Heart left ventricle (tissue), 16 donors: ENCODE measurements around the gene INF2. TPM values are rescaled to one million over a fixed set of nuclear protein-coding genes. Genes with fewer than 3 reads are reported as not detected.
A peak's percentile ranks its signal among the peaks of the same experiment; 100 is the strongest.

Experiments
- ATAC-seq, 4 donors: fragments of 200-7000 bp; cut with Tn5 transposase; one replicate each; pipeline ENCODE4 v1.9.1; 2020 to 2022; ENCODE audit warnings: moderate library complexity in 4 of 4, mild to moderate bottlenecking in 3 of 4, moderate number of reproducible peaks in 1 of 4
- DNase-seq, 5 donors: peaks; one replicate each; pipeline ENCODE4 v3.0.0-alpha.2; 2020
- H3K27ac ChIP-seq, 12 donors: fragments of 200-600 bp; sonication (generic) in 4 of 12; one replicate each; pipeline versions ENCODE4 v1.5.0 to v1.8.0; 2016 to 2022; ENCODE audit warnings: mild to moderate bottlenecking in 2 of 12
- H3K27me3 ChIP-seq, 9 donors: fragments of 200-600 bp; sonication (generic) in 2 of 9; one replicate each; pipeline versions ENCODE4 v1.5.1 to v1.8.0; 2016 to 2022; ENCODE audit warnings: mild to moderate bottlenecking in 3 of 9
- H3K36me3 ChIP-seq, 9 donors: fragments of 200-600 bp; sonication (generic) in 2 of 9; one replicate each; pipeline versions ENCODE4 v1.5.0 to v1.8.0; 2018 to 2022; ENCODE audit warnings: mild to moderate bottlenecking in 2 of 9
- H3K4me1 ChIP-seq, 12 donors: fragments of 200-600 bp; sonication (generic) in 4 of 12; one replicate each; pipeline versions ENCODE4 v1.5.0 to v1.8.0; 2016 to 2022; ENCODE audit warnings: mild to moderate bottlenecking in 3 of 12
- H3K4me3 ChIP-seq, 12 donors: fragments of 200-600 bp; sonication (generic) in 4 of 12; one replicate each; pipeline versions ENCODE4 v1.5.0 to v1.8.0; 2017 to 2022; ENCODE audit warnings: mild to moderate bottlenecking in 9 of 12, moderate library complexity in 4 of 12
- H3K9me3 ChIP-seq, 12 donors: fragments of 200-600 bp; sonication (generic) in 4 of 12; one replicate each; pipeline versions ENCODE4 v1.5.0 to v1.8.0; 2016 to 2022; ENCODE audit warnings: mild to moderate bottlenecking in 1 of 12
- POLR2A ChIP-seq, 2 donors: fragments of 450-650 bp; IDR thresholded peaks; one replicate each; pipeline ENCODE4 v1.6.1; 2017; ENCODE audit warnings: antibody characterized with exemption in 2 of 2, mild to moderate bottlenecking in 2 of 2, moderate library complexity in 2 of 2
- WGBS, 4 donors: extraction: QIAGEN DNeasy Blood & Tissue Kit in 2 of 4; methylation state at CpG; one replicate each; pipeline versions ENCODE4 v1.1.5 to v1.1.7; 2013 to 2018; 5-methylcytosine and 5-hydroxymethylcytosine counted together
- intact Hi-C, 10 donors: fragments of 100-400 bp; cut with DNase I; formaldehyde crosslinking; loops; one replicate each; pipeline versions ENCODE4 v1.11.1 to v1.14.2; 2022
- polyA plus RNA-seq, 2 donors: library from polyadenylated mRNA; stranded (reverse); fragments of 200-250 nt; gene quantifications; one replicate each; pipeline ENCODE4 v1.2.3, GENCODE V29; 2013
- total RNA-seq, 9 donors: library from RNA; depleted of rRNA in 2 of 9; stranded (reverse); fragments of >200 nt in 2 of 9; fragmentation: NEBNext Ultra II Directional in 3 of 9; extraction: Animal tissue kit (Norgen Biotek cat#: 25700) in 3 of 9; gene quantifications; one replicate each; pipeline versions ENCODE4 v1.1.0 to v1.2.4, GENCODE V29; 2016 to 2023
- TF ChIP-seq, protein P1 (sequence below), 12 donors: fragments of 200-600 bp; sonication (generic) in 4 of 12; IDR thresholded peaks; one replicate each; pipeline versions ENCODE4 v1.5.0 to v1.8.0; 2018 to 2022; ENCODE audit warnings: antibody characterized with exemption in 12 of 12, mild to moderate bottlenecking in 5 of 12
- donor health status: ischemic (EF 13 %, LVEDD 7.1; RV severe dilation, severe dysfunction).
- donor health status: healthy with polysubstance abuse.
- donor health status: DM: no; HTN: yes; CAD: no.
- donor health status: DM: no; HTN: no; CAD: no.
- donor health status: ischemic (EF 25% LVEDD 6.9; RV normal size, moderate dysfunction).
- donor health status: ischemic (EF 25% LVEDD 5.7; RV mildly dilated, moderate dysfunction).
- donor health status: healthy.
- donor health status: DM: yes; HTN: yes; CAD: no.
- donor health status: ischemic (EF 35%, LVEDD 5.7; RV mildly dilated, moderate dysfunction).
- donor health status: nonischemic (EF 11% LVEDD 7.7; RV severe dilation, severe dysfunction).
- donor health status: DM: yes; HTN: yes; CAD: no.
- donor health status: PGD.
- donor health status: ischemic (EF 29% LVEDD 5.4; RV normal size, mild dysfunction).
- donor health status: nonischemic (EF 23%, LVEDD 6.1; RV moderate dilation, normal function).

Gene INF2
- total and polyA plus RNA-seq, 11 donors, result 26.0 to 58.9 (median 28.8) TPM

DNA sequence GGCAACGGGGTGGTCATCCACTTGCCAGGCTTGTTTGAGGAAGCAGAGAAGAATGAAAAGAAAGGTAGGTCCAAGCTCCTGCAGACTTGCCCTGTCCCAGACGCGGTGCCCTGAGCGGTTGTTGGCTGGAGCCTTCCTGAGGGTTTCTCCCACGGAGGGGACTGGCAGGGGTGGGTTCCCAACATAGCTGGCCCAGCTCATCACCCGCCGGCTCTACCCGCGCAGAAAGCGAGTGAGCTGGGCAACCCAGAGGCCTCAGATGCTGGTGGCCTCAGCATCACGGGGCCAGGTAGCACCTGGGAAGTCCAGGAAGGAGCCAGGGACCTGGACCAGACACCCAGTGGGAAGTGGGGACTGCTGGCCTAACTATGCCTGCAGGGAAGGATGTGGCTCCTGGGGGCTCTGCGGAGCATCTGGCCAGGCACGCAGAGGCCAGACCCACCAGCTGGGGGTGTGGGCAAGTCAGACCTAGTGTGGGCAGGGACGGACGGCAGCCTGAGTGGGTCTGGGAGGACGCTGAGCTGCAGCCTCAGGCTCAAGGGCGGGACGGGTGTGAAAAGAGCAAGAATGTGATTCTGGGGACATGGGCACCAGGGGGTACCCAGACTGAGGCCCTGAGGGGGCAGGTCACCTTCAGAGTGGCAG is 49.1 kb downstream of the INF2 start:
- ATAC-seq, result no peak
- WGBS, 4 donors, result 90 to 96% (median 92%) methylated on average over 18 of the region's 18 CpGs
- TF ChIP-seq POLR2A (IDR thresholded peaks at IDR 0.05), result no peak
- TF ChIP-seq, protein P1, sequence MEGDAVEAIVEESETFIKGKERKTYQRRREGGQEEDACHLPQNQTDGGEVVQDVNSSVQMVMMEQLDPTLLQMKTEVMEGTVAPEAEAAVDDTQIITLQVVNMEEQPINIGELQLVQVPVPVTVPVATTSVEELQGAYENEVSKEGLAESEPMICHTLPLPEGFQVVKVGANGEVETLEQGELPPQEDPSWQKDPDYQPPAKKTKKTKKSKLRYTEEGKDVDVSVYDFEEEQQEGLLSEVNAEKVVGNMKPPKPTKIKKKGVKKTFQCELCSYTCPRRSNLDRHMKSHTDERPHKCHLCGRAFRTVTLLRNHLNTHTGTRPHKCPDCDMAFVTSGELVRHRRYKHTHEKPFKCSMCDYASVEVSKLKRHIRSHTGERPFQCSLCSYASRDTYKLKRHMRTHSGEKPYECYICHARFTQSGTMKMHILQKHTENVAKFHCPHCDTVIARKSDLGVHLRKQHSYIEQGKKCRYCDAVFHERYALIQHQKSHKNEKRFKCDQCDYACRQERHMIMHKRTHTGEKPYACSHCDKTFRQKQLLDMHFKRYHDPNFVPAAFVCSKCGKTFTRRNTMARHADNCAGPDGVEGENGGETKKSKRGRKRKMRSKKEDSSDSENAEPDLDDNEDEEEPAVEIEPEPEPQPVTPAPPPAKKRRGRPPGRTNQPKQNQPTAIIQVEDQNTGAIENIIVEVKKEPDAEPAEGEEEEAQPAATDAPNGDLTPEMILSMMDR (IDR thresholded peaks at IDR 0.05), result no peak
- no peak overlapping the region for H3K4me3 ChIP-seq
- peaks cover 0 to 50% (median 30%) of the 10 kb centered on the region in 9 donors for H3K36me3 ChIP-seq
- peaks cover 0 to 45% (median 35%) of the 10 kb centered on the region in 12 donors for H3K4me1 ChIP-seq
- no peak for DNase-seq
- H3K27me3 ChIP-seq, result no peaks in the 10 kb centered on the region
- peak overlapping the region in 3 of 12 donors; percentile 1 to 84 (median 15) for H3K27ac ChIP-seq
- H3K9me3 ChIP-seq, result no peaks in the 10 kb centered on the region
- intact Hi-C loops, result no loop called here

- no peak for TF ChIP-seq POLR2A (IDR thresholded peaks at IDR 0.05)
- TF ChIP-seq, protein P1 (IDR thresholded peaks at IDR 0.05), result no peak
- intact Hi-C loops, result no loop called here
- no peak for DNase-seq
- peaks cover 0 to 55% (median 32%) of the 10 kb centered on the region in 9 donors for H3K36me3 ChIP-seq
- no peak overlapping the region for H3K27ac ChIP-seq
- H3K4me1 ChIP-seq, result peaks cover 0 to 40% (median 30%) of the 10 kb centered on the region in 12 donors
- no peaks in the 10 kb centered on the region for H3K9me3 ChIP-seq
- H3K4me3 ChIP-seq, result no peak overlapping the region
- WGBS, 4 donors, result 92 to 95% (median 94%) methylated on average over 17 of the region's 17 CpGs
- H3K27me3 ChIP-seq, result no peaks in the 10 kb centered on the region
- no peak for ATAC-seq
These were observed 49.6 kb downstream of the INF2 start for GRCh38 chr14:104739026-104739425.

- Histone ChIP-seq H3K9me3 (no peaks in the 10 kb centered on the region), H3K36me3 (peaks cover 0 to 63% (median 40%) of the 10 kb centered on the region in 9 donors), H3K27ac (no peak overlapping the region), H3K4me1 (peaks cover 0 to 31% (median 24%) of the 10 kb centered on the region in 12 donors), H3K4me3 (no peak overlapping the region), H3K27me3 (no peaks in the 10 kb centered on the region)
- 83 to 88% (median 87%) methylated on average over 27 to 29 of the region's 29 CpGs for WGBS, 4 donors
- no peak for ATAC-seq
- TF ChIP-seq, protein P1 (IDR thresholded peaks at IDR 0.05), result no peak
- no peak for TF ChIP-seq POLR2A (IDR thresholded peaks at IDR 0.05)
- intact Hi-C loops, result no loop called here
- peak in 1 of 5 donors; percentile 17 for DNase-seq
These were observed 50.4 kb downstream of the INF2 start for GRCh38 chr14:104739546-104740516.
